GM12891 (cell line): Measurements from ENCODE around the gene LAMC2.

ENCODE experiments used
- PAX5 ChIP-seq: IDR thresholded peaks from 2 replicates; pipeline ENCODE4 v1.6.1; 2011; ENCODE audit warnings: low read length, moderate library complexity, mild to moderate bottlenecking; ENCODE audit not compliant: insufficient read depth, severe bottlenecking
- POLR2A ChIP-seq: IDR thresholded peaks from 2 replicates; pipeline ENCODE4 v1.6.1; 2011; ENCODE audit warnings: low read depth, low read length, control low read depth
- POLR2AphosphoS5 ChIP-seq: IDR thresholded peaks from 2 replicates; pipeline ENCODE4 v1.6.1; 2011; ENCODE audit warnings: low read depth, low read length, control low read depth
- POU2F2 ChIP-seq: IDR thresholded peaks from 2 replicates; pipeline ENCODE4 v1.6.1; 2011; ENCODE audit warnings: low read depth, mild to moderate bottlenecking, control low read depth, low read length, moderate library complexity
- SPI1 ChIP-seq: IDR thresholded peaks from 2 replicates; pipeline ENCODE4 v1.6.1; 2011; ENCODE audit warnings: low read depth, low read length, control low read depth
- TAF1 ChIP-seq: IDR thresholded peaks from 2 replicates; pipeline ENCODE4 v1.6.1; 2011; ENCODE audit warnings: low read depth, low read length, control low read depth

DNA sequence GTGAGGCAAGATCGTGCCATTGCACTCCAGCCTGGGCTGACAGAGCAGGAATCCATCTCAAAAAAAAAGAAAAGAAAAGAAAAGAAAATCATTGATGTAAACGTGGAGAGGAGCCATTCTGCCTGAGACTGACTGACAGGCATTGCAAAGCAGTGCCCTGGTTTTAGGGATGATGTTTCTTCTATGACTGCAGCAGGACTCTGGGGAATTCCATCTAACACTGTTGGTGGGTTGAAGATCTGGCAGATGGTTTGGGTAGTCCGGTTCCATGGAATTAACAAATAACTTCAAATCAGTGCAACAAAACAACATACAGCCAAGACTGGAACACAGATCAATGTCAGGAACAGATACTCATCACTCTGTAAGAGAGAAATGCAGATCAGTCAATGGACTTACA lies 17.8 kb upstream of the LAMC2 start:
- no peak for TF ChIP-seq POLR2AphosphoS5
- no peak for TF ChIP-seq POLR2A
- no peak for TF ChIP-seq TAF1
- no peak for TF ChIP-seq PAX5
- TF ChIP-seq POU2F2: no peak
- no peak for TF ChIP-seq SPI1
